Measurements from ENCODE around the gene CCDC185. TPM values are rescaled to one million over a fixed set of nuclear protein-coding genes. Genes with fewer than 3 reads are reported as not detected.
A peak's percentile ranks its signal among the peaks of the same experiment; 100 is the strongest.

CCDC185 gene
- total RNA-seq, 1 donor = not detected

GRCh38 chr1:223358826-223359225 lies 34.4 kb upstream of the CCDC185 start:
- Histone ChIP-seq H3K9me3 (ENCODE audit: low read depth, low read length) (no peaks in the 10 kb centered on the region), H3K27me3 (ENCODE audit: insufficient read depth, low read length) (peaks cover 72% of the 10 kb centered on the region), H4K20me1 (ENCODE audit: insufficient read depth, low read length) (no peaks in the 10 kb centered on the region), H3K4me1 (ENCODE audit: insufficient read depth, low read length) (peaks cover 6% of the 10 kb centered on the region), H3K4me2 (ENCODE audit: insufficient read depth, low read length) (no peak overlapping the region), H3K27ac (ENCODE audit: low read depth, low read length) (no peak overlapping the region), H3K79me2 (ENCODE audit: insufficient read depth, low read length) (no peaks in the 10 kb centered on the region), H3K36me3 (ENCODE audit: insufficient read depth, low read length) (no peaks in the 10 kb centered on the region), H3K4me3 (ENCODE audit: insufficient read depth, low read length) (no peak overlapping the region), H2AFZ (ENCODE audit: low read length) (no peak overlapping the region)
- no peak for TF ChIP-seq CTCF (IDR thresholded peaks at IDR 0.05; ENCODE audit: extremely low read depth, low read depth, low read length)
- no peak for DNase-seq (ENCODE audit: insufficient read length, low spot score, missing footprints)

GRCh38 chr1:223363057-223363855 lies 30.0 kb upstream of the CCDC185 start:
- Histone ChIP-seq H3K4me3 (ENCODE audit: insufficient read depth, low read length) (peak overlapping the region; percentile 46), H2AFZ (ENCODE audit: low read length) (peak overlapping the region; percentile 41), H3K27ac (ENCODE audit: low read depth, low read length) (no peak overlapping the region), H3K9me3 (ENCODE audit: low read depth, low read length) (no peaks in the 10 kb centered on the region), H3K27me3 (ENCODE audit: insufficient read depth, low read length) (peaks cover 63% of the 10 kb centered on the region), H3K36me3 (ENCODE audit: insufficient read depth, low read length) (no peaks in the 10 kb centered on the region), H3K4me1 (ENCODE audit: insufficient read depth, low read length) (peaks cover 7% of the 10 kb centered on the region), H3K79me2 (ENCODE audit: insufficient read depth, low read length) (no peaks in the 10 kb centered on the region), H4K20me1 (ENCODE audit: insufficient read depth, low read length) (no peaks in the 10 kb centered on the region), H3K4me2 (ENCODE audit: insufficient read depth, low read length) (peak overlapping the region; percentile 72)
- DNase-seq (ENCODE audit: insufficient read length, low spot score, missing footprints) = peak; percentile 94
- TF ChIP-seq CTCF (IDR thresholded peaks at IDR 0.05; ENCODE audit: extremely low read depth, low read depth, low read length) = no peak

- Histone ChIP-seq H2AFZ (ENCODE audit: low read length) (peak within 1 kb of the TSS; percentile 41), H3K4me3 (ENCODE audit: insufficient read depth, low read length) (peak within 1 kb of the TSS; percentile 46), H3K79me2 (ENCODE audit: insufficient read depth, low read length) (no peaks in the 10 kb centered on the region), H3K9me3 (ENCODE audit: low read depth, low read length) (no peaks in the 10 kb centered on the region), H3K27me3 (ENCODE audit: insufficient read depth, low read length) (peaks cover 59% of the 10 kb centered on the region), H3K4me2 (ENCODE audit: insufficient read depth, low read length) (peak within 1 kb of the TSS; percentile 72), H4K20me1 (ENCODE audit: insufficient read depth, low read length) (no peaks in the 10 kb centered on the region), H3K4me1 (ENCODE audit: insufficient read depth, low read length) (peaks cover 7% of the 10 kb centered on the region), H3K27ac (ENCODE audit: low read depth, low read length) (no peak within 1 kb of the TSS), H3K36me3 (ENCODE audit: insufficient read depth, low read length) (no peaks in the 10 kb centered on the region)
- DNase-seq (ENCODE audit: insufficient read length, low spot score, missing footprints) = peak; percentile 70
- TF ChIP-seq CTCF (IDR thresholded peaks at IDR 0.05; ENCODE audit: extremely low read depth, low read depth, low read length) = no peak
These were observed 29.1 kb upstream of the CCDC185 start, which contains the start of gene SUSD4 for GRCh38 chr1:223363856-223364684. TSS of gene SUSD4 (minus strand) at chr1:223364176. CDS start at chr1:223363425, 751 bp downstream.

All from osteoblast (primary cell).